Neural progenitor cell (in vitro differentiated cells): ENCODE measurements around the gene ARMH1.
"Not testable (repeated sequence)": the region's sequence is repeated elsewhere in the genome, so short reads cannot be mapped to it uniquely, and the experiment has no call there.

Experiments used
- CTCF ChIP-seq: fragments of 200-600 bp; sonication (generic); IDR thresholded peaks from 2 replicates; pipeline ENCODE4 v1.5.1; 2017; ENCODE audit warnings: antibody characterized with exemption, mild to moderate bottlenecking
- EZH2phosphoT487 ChIP-seq: fragments of 200-600 bp; sonication (generic); IDR thresholded peaks from 2 replicates; pipeline ENCODE4 v1.6.1; 2017; ENCODE audit warnings: antibody characterized with exemption

GRCh38 chr1:44666719-44667118 is 7.8 kb upstream of the ARMH1 start:
- not testable (repeated sequence) for TF ChIP-seq CTCF, EZH2phosphoT487
